Measurements from ENCODE around the gene CHMP2B.
"Not testable (repeated sequence)": the region's sequence is repeated elsewhere in the genome, so short reads cannot be mapped to it uniquely, and the experiment has no call there.

- not testable (repeated sequence) for TF ChIP-seq CTCF, POLR2A (IDR thresholded peaks at IDR 0.05)
Observed at GRCh38 chr3:87305031-87305430, 77.9 kb downstream of the CHMP2B start.
